NCI-H187 treated with DMSO at 0.1 percent for 48 hours (cell line): ENCODE data around the gene ETV3.
"Not testable (repeated sequence)": the region's sequence is repeated elsewhere in the genome, so short reads cannot be mapped to it uniquely, and the experiment has no call there.

Experiments
- DNase-seq: peaks from one replicate; lab custom pipeline; 2025; lab: John Stamatoyannopoulos, UW

ETV3 gene

DNA sequence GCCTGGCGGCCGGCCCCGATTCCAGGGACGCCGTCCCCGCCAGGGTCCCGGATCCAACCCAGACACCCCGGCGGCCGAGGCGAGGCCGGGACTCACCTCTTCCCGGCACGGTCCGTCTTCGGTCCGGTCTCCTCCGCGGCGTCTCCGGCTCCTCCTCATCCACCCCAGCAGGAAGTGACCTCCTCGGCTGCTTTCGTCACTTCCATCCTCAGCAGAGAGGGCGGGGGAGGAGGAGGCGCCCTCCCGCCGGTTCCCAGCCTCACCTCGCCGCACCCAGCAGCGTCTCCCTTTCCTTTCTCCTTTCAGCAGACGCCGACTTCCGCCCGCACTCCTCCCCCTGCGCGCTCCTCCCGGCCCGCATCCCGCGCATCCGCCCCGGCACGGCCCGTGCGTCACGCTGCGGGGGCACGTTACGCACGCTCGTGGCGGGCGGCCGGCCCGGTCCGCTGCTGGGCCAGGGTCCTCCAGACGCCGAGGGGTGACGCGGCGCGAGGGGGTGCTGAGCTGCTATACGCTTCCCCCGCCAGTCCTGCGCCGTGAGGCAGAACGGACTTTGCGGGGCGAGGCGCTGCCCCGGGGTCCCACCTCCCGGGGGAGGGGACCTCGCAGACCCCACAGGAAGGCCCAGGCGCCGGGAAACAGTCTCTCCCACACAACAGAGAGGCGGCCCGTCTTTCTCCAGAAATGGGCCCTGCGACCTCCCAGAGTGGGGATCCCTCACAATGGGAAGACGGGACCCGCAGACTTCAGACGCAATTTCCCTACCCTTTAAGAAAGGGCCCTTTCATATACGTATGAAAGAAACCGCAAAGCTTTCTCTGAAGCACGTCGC, at the start of gene ETV3:
TSS of gene ETV3 (minus strand) at position 176 of the 832 bp plus-strand sequence. CDS start 2,043 bp downstream, outside the sequence.
- peak; percentile 83 for DNase-seq

DNA sequence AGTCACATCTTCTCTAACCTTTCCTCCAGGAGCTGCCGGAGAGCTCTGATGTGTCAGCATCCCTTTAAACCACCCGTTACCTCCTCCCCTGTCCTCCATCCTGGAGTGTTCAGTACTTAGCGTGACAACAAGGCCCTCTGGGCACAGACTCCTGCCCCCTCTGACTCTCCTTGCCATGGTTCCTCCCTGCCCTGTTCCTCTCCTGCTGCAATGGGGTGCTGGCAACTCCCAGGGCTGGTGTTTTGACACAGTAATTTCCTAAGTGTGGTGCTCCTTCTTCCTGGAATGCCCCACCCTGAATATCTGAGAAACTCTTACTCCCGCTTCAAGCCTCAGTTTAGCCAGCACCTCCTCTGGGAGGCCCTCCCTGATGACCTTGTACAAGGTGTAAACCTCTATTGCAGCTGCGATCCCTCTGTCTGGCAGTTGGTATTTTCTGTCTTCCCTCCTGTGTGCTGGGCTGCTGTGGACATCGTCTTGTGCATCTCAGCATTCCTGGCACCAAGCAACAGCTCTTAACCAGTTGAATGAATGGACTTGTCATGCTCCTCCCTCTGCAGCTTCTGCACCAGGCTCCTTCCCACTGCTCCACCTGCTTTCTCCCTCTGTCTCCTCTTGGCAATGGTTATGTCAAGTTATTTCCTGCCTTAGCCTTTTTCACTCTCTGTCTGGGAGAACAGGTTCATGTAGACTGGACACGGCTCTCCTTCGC, 48.2 kb upstream of the ETV3 start:
- no peak for DNase-seq

DNA sequence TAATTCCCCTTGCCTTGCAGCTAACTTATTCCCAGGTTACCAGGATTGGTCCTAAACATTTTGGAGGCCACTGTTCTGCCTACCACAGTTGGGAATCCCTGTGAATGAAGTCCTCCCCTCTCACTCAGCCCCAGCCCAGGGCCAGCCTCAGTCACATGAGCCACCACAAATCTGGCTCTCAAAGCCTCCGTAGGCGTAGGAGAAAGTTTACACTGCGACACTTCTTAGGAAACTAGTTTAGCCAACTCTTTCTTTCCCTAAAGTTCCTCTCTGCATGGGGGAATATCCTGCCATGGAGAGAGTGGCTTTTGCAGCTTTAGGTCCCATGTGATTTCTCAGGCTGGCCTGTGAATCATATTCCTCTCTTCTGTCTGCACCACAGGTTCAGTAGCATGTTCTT, 45.7 kb upstream of the ETV3 start:
- no peak for DNase-seq

DNA sequence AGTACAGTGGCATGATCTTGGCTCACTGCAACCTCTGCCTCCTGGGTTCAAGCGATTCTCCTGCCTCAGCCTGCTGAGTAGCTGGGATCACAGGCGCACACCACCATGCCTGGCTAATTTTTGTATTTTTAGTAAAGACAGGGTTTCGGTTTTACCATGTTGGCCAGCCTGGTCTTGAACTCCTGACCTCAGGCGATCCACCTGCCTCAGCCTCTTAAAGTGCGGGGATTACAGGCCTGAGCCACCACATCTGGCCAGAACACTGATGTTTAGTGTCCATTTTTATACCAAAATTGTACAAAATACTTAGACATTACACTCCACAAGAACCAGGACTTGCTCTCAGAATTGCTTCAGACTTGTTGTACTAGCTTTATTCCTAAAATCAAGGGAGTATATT, 44.2 kb upstream of the ETV3 start:
- not testable (repeated sequence) for DNase-seq

DNA sequence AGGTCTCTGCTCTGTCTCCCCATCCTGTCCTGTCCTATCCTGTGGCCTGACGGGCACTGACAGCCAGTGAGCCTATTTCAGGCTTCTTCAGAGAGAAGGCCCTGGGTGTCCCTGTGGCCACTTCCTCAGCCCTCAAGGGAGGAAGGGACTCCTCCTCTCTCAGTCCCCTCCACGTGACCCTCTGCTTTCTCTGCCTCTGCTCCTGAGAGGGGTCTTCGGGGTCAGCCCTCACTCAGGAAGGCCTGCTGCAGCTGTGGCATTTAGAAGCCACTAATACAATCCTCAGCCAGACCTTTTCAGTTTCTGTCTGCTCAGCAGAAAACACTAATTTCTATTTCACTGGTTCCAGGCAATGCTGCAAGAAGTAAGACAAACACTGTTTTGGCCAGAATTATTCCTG, 43.6 kb upstream of the ETV3 start:
- no peak for DNase-seq

DNA sequence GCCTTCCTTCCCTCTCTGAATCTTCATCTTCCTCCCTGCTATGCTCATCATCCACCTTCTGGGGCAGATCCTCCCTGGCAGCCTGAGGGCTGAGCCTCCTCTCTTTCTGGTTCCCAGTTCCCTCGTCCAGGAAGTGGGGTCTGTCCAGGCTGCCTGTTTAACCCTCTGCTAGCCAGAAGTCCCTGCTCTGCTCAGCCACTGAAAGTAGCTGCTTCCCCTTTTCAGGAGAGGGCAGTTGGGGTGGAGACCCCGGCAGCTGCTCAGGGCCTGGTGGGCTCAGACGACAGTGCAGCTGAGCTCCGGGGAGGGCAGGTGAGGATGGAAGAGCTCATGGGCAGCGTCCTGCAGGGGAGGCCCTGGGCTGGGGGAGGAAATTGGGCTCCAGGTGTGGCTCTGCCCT, 43.1 kb upstream of the ETV3 start:
- no peak for DNase-seq

DNA sequence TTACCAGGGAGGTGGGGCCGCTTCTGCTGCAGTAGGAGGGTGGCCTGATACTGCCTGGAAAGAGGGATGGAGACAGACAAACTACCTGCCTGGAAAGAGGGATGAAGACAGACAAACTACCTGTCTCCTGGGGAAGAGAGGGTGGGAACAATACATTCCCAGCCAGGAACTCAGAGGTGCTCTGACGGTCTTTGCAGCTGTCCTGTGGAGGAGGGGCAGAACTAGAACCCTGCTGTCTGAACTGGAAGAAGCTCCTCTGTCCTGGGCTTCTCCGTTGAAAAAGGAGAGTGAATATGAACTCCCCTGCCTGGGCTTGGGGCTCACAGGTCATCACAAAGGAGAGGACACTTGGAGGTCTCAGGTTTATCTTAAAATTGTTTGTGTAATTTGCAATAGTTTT, 40.3 kb upstream of the ETV3 start:
- no peak for DNase-seq

DNA sequence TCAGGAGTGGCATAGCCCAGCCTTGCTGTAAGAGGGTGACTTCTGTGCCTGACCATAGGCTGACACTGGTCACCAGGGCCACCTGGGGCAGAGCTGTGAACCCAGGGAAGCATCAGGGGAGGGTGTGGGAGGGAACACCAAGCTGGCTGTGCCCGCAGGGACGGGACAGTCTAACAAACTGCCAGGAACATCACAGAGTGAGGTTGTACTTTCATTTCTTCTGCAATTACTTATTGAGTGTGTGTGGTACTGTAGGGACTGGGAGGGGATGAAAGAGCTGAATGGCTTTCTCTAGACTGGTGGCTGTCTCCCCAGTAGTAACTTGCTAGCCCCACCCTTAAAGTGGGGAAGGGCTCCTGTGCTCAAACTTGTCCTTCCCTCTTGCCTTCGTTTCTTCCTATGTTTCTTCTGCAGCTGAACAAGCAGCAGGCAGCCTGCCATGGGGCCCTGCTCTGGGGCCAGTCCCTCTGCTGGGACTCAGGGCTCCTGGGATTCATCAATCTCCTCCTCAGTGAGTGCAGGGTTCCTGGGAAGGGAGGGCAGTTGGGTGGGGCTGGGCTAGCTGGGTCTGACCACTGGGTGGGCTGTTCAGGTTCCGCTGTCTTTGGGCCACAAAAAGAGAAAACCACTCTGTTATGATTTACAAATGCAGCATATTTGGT, 39.7 kb upstream of the ETV3 start:
- no peak for DNase-seq

DNA sequence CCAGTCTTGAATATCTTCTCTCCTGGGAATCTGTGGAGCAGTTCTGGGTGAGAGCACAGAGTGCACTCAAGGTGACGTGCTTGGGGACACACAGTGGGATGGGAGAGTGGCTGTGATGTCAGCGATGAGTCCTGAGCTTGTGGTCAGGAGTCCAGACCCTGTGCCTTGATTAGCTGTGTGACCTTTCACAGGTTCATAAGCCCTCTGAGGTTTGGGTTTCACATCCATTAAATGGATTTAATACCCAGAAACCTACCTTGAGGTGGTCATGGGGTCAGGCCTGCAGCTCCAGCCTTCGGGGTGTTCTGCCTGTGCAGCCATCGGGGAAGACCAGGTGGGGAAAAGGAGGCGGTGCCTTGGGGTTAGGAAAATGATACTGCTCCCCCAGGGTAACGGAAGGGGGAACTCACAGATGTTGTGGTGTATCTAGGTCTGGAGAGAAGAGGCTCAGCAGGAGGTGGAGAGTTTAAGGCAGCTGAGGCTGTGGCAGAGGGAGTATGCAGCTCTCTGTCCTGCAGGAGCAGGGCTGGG, 38.5 kb upstream of the ETV3 start:
- no peak for DNase-seq

DNA sequence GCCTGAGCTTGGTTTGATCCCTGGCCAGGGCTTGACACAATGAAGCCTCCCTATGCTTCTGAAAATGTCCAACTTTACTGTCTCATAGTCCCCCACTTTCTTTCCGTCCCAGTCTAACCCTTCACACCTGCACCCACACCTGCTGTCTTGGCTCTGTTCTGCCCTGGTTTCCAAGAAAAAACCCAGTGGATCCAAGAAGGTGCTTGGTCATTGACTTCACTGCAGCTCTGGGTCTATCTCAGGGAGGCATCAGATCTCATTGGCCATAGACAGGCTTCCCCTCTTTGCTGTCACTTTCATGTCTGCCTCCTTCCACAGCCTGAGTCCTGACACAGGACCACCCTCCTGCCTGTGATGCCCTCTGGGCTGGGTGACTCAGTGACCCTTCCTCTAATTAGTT, 37.8 kb upstream of the ETV3 start:
- no peak for DNase-seq

DNA sequence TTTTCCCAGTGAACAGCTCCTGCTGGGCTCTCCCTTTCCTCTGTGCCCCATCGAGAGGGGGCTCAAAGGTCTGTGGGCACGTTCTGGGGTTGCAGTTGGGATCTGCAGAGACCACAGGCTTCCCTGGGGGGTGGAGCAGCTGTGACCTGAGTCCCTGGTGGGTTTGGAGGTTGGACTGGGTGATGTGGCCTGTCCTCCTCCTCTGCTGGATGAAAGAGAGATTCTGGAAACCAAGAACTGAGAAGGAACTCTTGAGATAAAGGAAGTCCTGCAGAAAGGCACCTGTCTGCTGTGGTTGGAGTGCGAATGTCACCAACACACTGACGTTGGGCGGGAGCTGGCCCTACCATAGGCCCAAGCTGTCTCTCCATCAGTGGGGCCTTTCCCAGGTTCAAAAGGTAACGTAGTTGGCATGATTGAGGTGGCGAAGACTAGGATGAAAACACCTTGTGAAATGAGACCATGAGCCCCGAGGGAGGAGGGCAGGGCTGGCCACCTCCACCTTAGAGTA, 35.8 kb upstream of the ETV3 start:
- no peak for DNase-seq

DNA sequence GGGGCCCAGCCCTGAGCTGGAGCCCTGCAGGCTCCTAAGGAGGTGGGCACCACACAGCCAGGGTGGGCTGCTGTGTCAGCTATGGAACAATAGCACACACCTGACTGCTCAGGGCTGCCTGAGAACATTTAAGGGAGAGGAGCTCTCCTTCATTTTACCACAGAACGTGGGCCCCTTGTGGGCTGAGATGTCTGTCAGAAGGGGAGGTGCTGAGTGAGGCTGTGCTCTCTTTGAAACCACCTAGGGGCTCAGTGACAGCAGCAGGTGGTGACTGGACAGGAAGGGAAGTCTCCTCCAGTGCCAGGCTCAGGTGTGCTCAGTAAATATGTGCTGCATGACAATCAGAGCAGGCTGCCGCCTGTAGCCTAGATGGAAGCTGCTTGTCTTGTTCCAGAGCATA, 35.0 kb upstream of the ETV3 start:
- DNase-seq = not testable (repeated sequence)

DNA sequence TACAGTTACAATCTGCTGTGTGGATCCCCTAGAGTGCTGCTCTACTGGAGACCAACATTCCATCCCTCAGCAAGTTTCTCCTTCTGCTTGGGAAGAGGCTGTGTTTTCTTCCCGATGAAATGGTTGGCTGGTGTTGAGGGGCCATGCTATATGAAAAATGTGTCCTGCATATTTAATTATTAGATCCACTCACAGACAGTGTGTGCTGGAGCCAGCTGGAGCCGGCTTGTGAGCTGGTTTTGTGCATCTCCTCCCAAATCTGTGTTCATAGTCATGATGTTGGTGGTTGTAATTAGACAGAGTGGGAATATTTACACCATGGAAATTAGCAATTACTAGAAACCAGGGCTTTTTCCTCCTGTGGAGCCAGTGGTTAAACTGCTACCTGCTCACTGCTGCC, 34.4 kb upstream of the ETV3 start:
- DNase-seq = not testable (repeated sequence)

DNA sequence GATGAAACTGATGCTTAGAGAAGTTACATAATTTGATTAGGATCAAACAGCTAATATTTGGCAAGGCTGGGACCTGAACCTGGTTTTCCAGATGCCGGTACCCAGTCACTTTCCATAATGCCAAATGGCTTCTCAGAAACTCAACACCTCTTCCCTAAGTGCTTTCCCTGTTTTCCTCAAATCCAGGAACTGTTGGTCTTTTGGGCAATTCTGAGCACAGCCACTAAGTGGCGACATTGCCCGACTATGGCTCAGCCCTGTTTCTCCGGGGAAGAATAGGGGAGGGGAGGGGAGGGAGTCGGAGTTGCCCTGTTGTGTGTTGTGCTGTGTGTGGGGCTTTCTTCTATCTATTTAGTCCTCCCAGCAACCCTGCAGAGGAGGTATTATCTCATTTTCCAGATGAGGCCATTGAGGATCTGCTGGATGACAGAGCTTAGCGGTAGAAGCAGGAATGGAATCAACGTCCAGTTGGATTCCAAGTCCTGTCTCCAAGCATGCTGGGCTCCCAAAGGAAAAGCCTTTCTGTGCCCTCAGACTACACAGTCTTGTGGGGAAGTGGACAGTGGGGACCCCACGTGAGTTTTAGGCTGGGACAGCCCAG, 33.8 kb upstream of the ETV3 start:
- peak; percentile 48 for DNase-seq

DNA sequence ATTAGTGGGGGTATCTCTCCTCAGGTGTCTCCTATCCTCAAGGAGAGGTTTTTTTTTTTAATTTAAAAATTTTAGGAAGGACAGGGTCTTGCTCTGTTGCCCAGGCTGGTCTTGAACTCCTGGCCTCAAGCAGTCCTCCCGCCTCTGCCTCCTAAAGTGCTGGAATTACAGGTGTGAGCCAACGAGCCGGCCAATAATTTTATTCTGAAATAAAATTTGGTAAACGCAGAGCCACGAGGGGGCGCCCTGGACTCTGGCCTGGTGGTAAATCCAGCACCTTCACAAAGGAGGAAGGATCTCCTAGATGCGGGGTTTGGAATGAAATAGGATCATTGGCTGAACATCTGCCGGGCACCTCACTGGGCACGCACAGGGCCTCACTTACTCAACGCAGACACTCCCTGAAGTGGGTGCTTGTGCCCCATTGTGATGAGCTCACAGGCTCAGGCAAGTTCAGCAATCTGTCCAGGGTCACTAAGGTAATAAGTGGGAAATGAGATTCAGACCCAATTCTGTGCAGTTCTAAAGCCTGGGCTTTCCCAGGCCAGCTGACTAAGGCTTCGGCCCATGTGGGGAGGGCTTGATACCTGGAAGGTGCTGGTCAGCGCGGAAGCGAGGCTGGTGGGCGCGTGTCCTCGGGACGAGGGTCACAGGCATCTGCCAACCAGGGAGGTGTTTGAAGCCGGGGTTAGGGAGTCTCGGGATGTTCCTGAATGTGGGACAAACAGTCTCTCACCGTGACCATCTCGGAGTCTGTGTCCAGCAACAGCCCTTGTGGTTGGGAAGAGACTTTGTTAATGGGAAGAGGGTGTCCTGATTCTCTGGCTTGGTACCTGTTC, 32.7 kb upstream of the ETV3 start:
- no peak for DNase-seq

DNA sequence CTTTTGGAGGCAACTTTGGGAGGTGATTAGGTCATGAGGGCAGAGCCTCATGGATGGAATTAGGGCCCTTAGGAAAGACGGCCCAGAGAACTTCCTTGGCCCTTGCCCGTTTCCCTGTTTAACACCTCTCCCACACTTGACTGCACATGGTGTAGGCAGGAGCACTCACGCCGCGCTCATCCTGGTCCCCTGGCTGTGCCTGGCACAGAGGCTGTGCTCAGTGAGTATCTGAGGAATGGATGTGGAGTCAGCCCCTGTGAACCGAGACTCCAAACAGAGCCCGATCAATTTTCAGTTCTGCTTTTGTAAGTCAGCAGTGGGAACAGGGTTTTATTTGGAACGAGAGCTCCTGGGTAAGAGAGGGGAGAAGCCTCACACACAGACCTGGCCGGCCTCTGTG, 29.8 kb upstream of the ETV3 start:
- no peak for DNase-seq

DNA sequence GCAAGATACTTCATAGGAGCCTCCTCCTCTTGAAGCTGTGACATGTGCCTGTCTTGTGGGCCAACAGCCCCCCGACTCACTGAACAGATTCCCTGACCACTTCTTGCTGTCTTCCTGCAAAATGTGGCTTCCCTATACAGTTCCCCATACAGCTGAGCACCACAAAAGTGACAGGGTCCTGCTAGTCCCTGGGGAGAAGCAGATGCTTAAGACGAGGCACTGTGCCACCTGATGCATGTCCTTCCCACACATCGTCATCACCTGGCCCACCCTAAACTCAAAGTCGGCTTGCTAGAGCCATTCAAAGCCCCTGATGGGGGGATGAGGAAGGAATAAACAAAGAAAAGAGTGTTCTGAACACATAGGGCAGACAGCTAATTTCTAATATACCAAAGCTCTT, 29.2 kb upstream of the ETV3 start:
- DNase-seq = no peak

DNA sequence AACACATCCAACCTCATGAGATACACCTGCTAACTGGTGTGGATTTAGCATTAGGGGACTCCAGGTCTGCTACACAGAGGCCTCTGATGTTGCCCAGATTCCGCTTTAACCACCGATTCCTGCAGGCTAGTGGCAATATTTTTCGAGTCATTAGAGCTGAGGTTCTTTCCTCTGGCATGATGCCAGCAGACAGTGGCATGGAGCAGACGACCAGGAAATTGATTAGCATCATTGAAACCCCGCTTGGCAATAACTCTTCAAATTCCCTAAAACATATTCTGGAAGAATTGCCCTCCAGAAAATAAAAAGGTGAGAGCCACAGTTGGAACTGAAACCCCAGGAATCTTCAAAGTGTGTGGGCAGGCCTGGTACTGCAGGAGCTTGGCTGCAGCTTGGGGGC, 28.4 kb upstream of the ETV3 start:
- DNase-seq = no peak

DNA sequence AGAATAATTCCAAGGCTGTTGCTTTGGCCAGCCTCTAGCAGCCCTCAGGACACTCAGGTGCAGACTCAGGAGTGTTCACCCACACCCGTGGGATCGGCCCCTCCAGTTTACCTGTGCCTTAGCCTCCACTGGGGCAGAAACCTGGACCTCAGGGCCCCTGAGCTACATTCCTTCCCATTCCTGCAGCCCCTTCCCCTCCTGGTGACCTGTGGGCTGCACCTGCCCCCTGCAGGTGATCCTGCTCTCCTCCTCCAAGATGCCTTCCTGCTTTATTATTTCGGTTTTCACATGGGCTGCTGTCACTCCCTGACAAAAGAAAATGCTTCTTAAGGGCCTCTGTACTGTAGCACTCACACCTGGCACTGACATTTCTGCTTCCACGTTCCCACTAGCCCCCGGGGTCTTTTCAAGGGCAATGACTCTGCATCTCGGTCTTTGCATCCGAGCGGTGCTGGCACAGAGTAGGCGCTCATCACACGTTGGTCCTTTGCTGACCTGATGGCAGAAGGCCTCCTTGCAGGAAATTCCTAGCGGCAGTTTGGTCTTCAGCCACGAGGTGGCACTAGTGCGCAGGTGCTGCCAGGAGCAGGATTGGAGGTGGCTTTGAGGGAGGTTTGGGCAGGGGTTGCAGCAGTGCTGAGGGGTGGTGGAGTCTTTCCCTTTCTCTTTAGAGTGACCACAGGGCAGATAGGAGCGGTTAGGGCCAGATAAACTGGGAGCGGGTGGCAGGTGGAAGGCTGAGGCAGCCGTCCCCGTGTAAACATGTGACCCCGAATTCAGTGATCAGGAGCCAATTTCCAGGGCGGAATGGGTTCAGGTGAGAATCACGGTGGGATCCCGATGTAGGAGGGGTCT, 25.3 kb upstream of the ETV3 start:
- peak; percentile 37 for DNase-seq

DNA sequence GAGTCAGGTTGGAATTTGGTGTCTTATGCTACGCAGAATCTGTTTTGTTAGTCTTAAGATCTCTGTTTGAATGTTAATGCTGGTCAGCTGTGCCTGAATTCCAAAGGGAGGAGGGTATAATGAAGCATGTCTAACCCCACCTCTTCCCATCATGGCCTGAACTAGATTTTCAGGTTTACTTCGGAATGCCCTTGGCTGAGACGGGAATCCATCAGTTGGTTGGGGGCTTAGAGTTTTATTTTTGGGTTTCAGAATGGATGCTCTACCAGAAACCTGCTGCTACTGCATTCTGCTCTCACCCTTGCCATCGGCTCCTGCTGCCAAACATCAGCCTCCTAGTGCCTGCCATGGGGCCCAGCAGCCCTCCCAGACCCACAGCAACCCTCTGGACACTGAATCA, 24.1 kb upstream of the ETV3 start:
- no peak for DNase-seq
